Subcutaneous adipose tissue (tissue), 4 donors: ENCODE data around the gene BICD1. TPM values are rescaled to one million over a fixed set of nuclear protein-coding genes. Genes with fewer than 3 reads are reported as not detected.

ENCODE experiments used
- CTCF ChIP-seq: fragments of 450-650 bp; IDR thresholded peaks from one replicate; pipeline ENCODE4 v1.5.1; 2016; ENCODE audit warnings: low read depth, mild to moderate bottlenecking, control low read depth, antibody characterized with exemption, moderate library complexity
- total RNA-seq, 4 donors: library from RNA; depleted of rRNA; stranded (reverse); fragments of >200 nt; gene quantifications; one replicate each; pipeline ENCODE4 v1.1.0, GENCODE V29; 2016

BICD1 gene
- total RNA-seq, 4 donors from 2014 or later, result 8.2 to 9.6 (median 9.2) TPM

GRCh38 chr12:32183650-32184049, 77.0 kb downstream of the BICD1 start:
- TF ChIP-seq CTCF, result no peak

GRCh38 chr12:32191445-32191844, 84.8 kb downstream of the BICD1 start:
- TF ChIP-seq CTCF, result no peak

GRCh38 chr12:32196250-32197198, 89.9 kb downstream of the BICD1 start:
- TF ChIP-seq CTCF, result no peak

GRCh38 chr12:32197421-32197820, 90.8 kb downstream of the BICD1 start:
- no peak for TF ChIP-seq CTCF

- no peak for TF ChIP-seq CTCF
Observed at GRCh38 chr12:32198555-32198954, 91.9 kb downstream of the BICD1 start.

- TF ChIP-seq CTCF, result no peak
Observed at GRCh38 chr12:32201096-32201495, 94.4 kb downstream of the BICD1 start.

GRCh38 chr12:32201976-32202375, 95.3 kb downstream of the BICD1 start:
- no peak for TF ChIP-seq CTCF
